HG02798 (cell line): Measurements from ENCODE around the gene ARRB1.

Source experiments
- ATAC-seq: cut with Tn5 transposase; IDR thresholded peaks from one replicate; pipeline ENCODE4 v1.9.1; 2021; ENCODE audit warnings: mild to moderate bottlenecking; ENCODE audit not compliant: unreplicated experiment, poor library complexity

The ARRB1 gene

GRCh38 chr11:75303544-75304224 is 47.8 kb downstream of the ARRB1 start:
- ATAC-seq: no peak

- ATAC-seq: no peak
These were observed 49.1 kb downstream of the ARRB1 start for GRCh38 chr11:75302371-75302770.

GRCh38 chr11:75301601-75302345 is 49.7 kb downstream of the ARRB1 start:
- ATAC-seq: no peak

- no peak for ATAC-seq
These were observed 50.3 kb downstream of the ARRB1 start for GRCh38 chr11:75301131-75301530.

GRCh38 chr11:75298976-75299260 is 52.5 kb downstream of the ARRB1 start:
- no peak for ATAC-seq

GRCh38 chr11:75298191-75298975 is 53.1 kb downstream of the ARRB1 start:
- no peak for ATAC-seq

- ATAC-seq: no peak
These were observed 57.6 kb downstream of the ARRB1 start for GRCh38 chr11:75293903-75294302.

GRCh38 chr11:75292943-75293342 is 58.5 kb downstream of the ARRB1 start:
- ATAC-seq: no peak

GRCh38 chr11:75291741-75292140 is 59.7 kb downstream of the ARRB1 start:
- no peak for ATAC-seq

- ATAC-seq: no peak
These were observed 61.5 kb downstream of the ARRB1 start for GRCh38 chr11:75289919-75290318.

- no peak for ATAC-seq
These were observed 62.0 kb downstream of the ARRB1 start for GRCh38 chr11:75289511-75289760.

- no peak for ATAC-seq
These were observed 63.9 kb downstream of the ARRB1 start for GRCh38 chr11:75287579-75287978.

- ATAC-seq: no peak
These were observed 64.5 kb downstream of the ARRB1 start for GRCh38 chr11:75286826-75287465.

GRCh38 chr11:75285776-75286360 is 65.6 kb downstream of the ARRB1 start:
- ATAC-seq: no peak

GRCh38 chr11:75283391-75283931 is 68.0 kb downstream of the ARRB1 start:
- ATAC-seq: no peak

- ATAC-seq: no peak
These were observed 69.9 kb downstream of the ARRB1 start for GRCh38 chr11:75281469-75282095.

- ATAC-seq: no peak
These were observed 70.5 kb downstream of the ARRB1 start for GRCh38 chr11:75280770-75281468.

- no peak for ATAC-seq
These were observed 71.2 kb downstream of the ARRB1 start for GRCh38 chr11:75280227-75280701.

- no peak for ATAC-seq
These were observed 72.2 kb downstream of the ARRB1 start for GRCh38 chr11:75279273-75279672.
